ENCODE results near the gene TFF3.

DNA sequence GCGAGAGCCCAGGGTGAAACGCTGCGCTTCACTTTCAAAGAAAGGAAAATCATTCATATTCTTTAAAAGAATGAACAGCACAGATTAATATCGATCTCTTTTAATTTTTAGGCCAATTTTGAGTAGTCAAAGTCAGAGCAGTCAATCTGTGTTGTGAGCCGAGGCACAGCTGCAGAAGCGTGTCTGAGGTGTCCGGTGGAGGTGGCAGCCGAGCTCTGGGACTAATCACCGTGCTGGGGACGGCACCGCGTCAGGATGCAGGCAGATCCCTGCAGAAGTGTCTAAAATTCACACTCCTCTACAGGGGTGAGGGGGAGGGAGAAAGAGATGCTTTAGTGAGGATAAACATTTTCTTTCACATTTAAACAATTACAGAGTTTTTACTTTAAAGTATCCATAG lies 47.0 kb upstream of the TFF3 start:
- TF ChIP-seq, protein P1, sequence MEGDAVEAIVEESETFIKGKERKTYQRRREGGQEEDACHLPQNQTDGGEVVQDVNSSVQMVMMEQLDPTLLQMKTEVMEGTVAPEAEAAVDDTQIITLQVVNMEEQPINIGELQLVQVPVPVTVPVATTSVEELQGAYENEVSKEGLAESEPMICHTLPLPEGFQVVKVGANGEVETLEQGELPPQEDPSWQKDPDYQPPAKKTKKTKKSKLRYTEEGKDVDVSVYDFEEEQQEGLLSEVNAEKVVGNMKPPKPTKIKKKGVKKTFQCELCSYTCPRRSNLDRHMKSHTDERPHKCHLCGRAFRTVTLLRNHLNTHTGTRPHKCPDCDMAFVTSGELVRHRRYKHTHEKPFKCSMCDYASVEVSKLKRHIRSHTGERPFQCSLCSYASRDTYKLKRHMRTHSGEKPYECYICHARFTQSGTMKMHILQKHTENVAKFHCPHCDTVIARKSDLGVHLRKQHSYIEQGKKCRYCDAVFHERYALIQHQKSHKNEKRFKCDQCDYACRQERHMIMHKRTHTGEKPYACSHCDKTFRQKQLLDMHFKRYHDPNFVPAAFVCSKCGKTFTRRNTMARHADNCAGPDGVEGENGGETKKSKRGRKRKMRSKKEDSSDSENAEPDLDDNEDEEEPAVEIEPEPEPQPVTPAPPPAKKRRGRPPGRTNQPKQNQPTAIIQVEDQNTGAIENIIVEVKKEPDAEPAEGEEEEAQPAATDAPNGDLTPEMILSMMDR (IDR thresholded peaks at IDR 0.05), result no peak
- no peak for TF ChIP-seq EZH2 (IDR thresholded peaks at IDR 0.05)
- TF ChIP-seq EZH2phosphoT487 (IDR thresholded peaks at IDR 0.05), result no peak
